ENCODE measurements around the gene STAG3. TPM values are rescaled to one million over a fixed set of nuclear protein-coding genes. Genes with fewer than 3 reads are reported as not detected.

STAG3 gene
- total and polyA plus RNA-seq, 2 of the 4 experiments (the other 2 are of a cell fraction), result 0.36 to 0.65 TPM

DNA sequence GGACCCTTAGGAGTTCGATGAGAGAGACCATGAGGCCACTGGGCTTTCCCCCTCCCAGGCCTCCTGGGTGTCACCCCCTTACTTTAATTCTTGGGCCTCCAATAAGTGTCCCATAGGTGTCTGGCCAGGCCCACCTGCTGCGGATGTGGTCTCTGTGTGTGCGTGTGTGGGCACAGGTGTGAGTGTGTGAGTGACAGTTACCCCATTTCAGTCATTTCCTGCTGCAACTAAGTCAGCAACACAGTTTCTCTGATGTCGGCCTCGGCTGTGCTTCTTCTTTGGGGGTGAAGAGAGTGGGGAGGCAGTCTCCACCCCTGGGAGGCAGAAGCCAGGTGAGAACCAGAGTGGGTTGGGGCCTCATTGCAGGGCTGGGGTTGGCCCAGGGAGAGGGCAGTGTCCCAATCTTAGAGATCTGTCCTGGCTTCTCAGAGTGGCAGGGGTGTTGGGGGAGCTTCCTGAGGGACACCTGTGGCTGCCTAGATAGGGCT is 43.6 kb downstream of the STAG3 start:
- ChIA-PET CTCF (interaction anchor here (1.2 kb wide), 1 partner anchor 90 kb away, joined by 5 read pairs; no protein-coding TSS in a partner anchor), POLR2A (ENCODE audit: unreplicated experiment) (interaction anchor here (0.6 kb wide), 1 partner anchor 68 kb away, joined by 3 read pairs; no protein-coding TSS in a partner anchor)
- Histone ChIP-seq H3K9ac (ENCODE audit: low read depth, low read length) (no peak overlapping the region), H4K91ac (ENCODE audit: insufficient read depth, low read depth, low read length) (no peak overlapping the region), H3K4me2 (ENCODE audit: low read depth, low read length) (no peak overlapping the region), H3K56ac (ENCODE audit: extremely low read depth, insufficient read depth, low read length) (no peak overlapping the region), H2BK5ac (ENCODE audit: low read depth, low read length, poor library complexity, severe bottlenecking) (no peak overlapping the region), H3K4ac (ENCODE audit: low read depth, low read length) (no peak overlapping the region), H3K14ac (replicated peaks; ENCODE audit: low read depth, low read length) (no peak overlapping the region), H3K79me1 (ENCODE audit: low read depth in 1 of 2, low read length in 2 of 2) (no peaks in the 10 kb centered on the region), H2BK15ac (ENCODE audit: low read depth, low read length) (no peak overlapping the region), H3K23ac (ENCODE audit: low read depth, low read length) (no peak overlapping the region), H3K4me3 (ENCODE audit: insufficient read depth, low read depth, low read length) (no peak overlapping the region), H2BK20ac (ENCODE audit: low read depth, low read length) (no peak overlapping the region), H2AK5ac (ENCODE audit: low read depth, low read length) (no peak overlapping the region), H3K9me1 (ENCODE audit: insufficient read depth, low read length) (no peaks in the 10 kb centered on the region), H3K36me3 (ENCODE audit: control insufficient read depth, insufficient read depth, low read length) (peaks cover 16% of the 10 kb centered on the region; the same call in 1 of the 2 replicates), H2BK120ac (ENCODE audit: low read depth, low read length) (no peak overlapping the region), H2AFZ (replicated peaks; ENCODE audit: low read length, poor library complexity) (no peak overlapping the region), H4K8ac (ENCODE audit: low read depth in 2 of 2, low read length in 2 of 2) (no peak overlapping the region), H3K9me3 (ENCODE audit: control insufficient read depth, insufficient read depth, low read length) (no peaks in the 10 kb centered on the region), H4K20me1 (ENCODE audit: insufficient read depth, low read length) (no peaks in the 10 kb centered on the region), H2AK9ac (replicated peaks; ENCODE audit: low read depth, low read length, poor library complexity) (no peak overlapping the region), H3K27ac (ENCODE audit: insufficient read depth, low read length) (no peak overlapping the region), H3K18ac (ENCODE audit: low read depth, low read length) (no peak overlapping the region), H4K5ac (ENCODE audit: low read depth, low read length) (no peak overlapping the region), H3K27me3 (ENCODE audit: control insufficient read depth, insufficient read depth, low read length) (no peaks in the 10 kb centered on the region), H3K4me1 (ENCODE audit: control insufficient read depth, insufficient read depth, low read length) (no peaks in the 10 kb centered on the region)
- no peak for ATAC-seq (ENCODE audit: low read depth)
- intact Hi-C loops (cut with micrococcal nuclease), result no loop called here
- no CpG with 5 or more reads among the region's 5 CpGs for WGBS, 2 experiments (ENCODE audit: extremely low coverage in 2 of 2, insufficient read length in 1 of 2)
- TF ChIP-seq, protein P1, sequence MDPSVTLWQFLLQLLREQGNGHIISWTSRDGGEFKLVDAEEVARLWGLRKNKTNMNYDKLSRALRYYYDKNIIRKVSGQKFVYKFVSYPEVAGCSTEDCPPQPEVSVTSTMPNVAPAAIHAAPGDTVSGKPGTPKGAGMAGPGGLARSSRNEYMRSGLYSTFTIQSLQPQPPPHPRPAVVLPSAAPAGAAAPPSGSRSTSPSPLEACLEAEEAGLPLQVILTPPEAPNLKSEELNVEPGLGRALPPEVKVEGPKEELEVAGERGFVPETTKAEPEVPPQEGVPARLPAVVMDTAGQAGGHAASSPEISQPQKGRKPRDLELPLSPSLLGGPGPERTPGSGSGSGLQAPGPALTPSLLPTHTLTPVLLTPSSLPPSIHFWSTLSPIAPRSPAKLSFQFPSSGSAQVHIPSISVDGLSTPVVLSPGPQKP (IDR thresholded peaks at IDR 0.05; ENCODE audit: borderline replicate concordance, low read depth, low read length), result no peak
- TF ChIP-seq POLR2A (IDR thresholded peaks at IDR 0.05; ENCODE audit: low read depth, low read length) (no peak), BHLHE40 (IDR thresholded peaks at IDR 0.05; ENCODE audit: low read depth, low read length) (no peak), MAZ (IDR thresholded peaks at IDR 0.05; ENCODE audit: borderline replicate concordance, low read depth, low read length) (no peak), RAD21 (IDR thresholded peaks at IDR 0.05; ENCODE audit: low read length) (no peak), CHD1 (IDR thresholded peaks at IDR 0.05; ENCODE audit: low read depth, low read length) (no peak), FOS (IDR thresholded peaks at IDR 0.05; ENCODE audit: low read depth, low read length) (no peak), MAFK (IDR thresholded peaks at IDR 0.05; ENCODE audit: low read depth, low read length) (no peak), MXI1 (IDR thresholded peaks at IDR 0.05; ENCODE audit: borderline replicate concordance, low read depth, low read length) (no peak), RCOR1 (IDR thresholded peaks at IDR 0.05; ENCODE audit: insufficient replicate concordance, low read length) (no peak)
- DNase-seq, result no peak
- dilution Hi-C loops (cut with HindIII; ENCODE audit: low sequenced_read_pairs, unreplicated experiment), result no loop called here
- in situ Hi-C loops (cut with MboI; ENCODE audit: low sequenced_read_pairs), result no loop called here
- BruUV-seq (replicated peaks), result no TSS peak

Data from IMR-90 (cell line).